Skeletal muscle cell (primary cell): ENCODE results near the gene SSBP1.
"Not testable (repeated sequence)": the region's sequence is repeated elsewhere in the genome, so short reads cannot be mapped to it uniquely, and the experiment has no call there.

Experiments
- DNase-seq: peaks from one replicate; pipeline ENCODE4 v3.0.0-alpha.2; 2010; ENCODE audit warnings: low read depth
- H3K4me3 ChIP-seq: 2 replicates; pipeline ENCODE4 v1.5.1; 2011; ENCODE audit warnings: low read depth, mild to moderate bottlenecking, control low read depth, low read length, moderate library complexity

The SSBP1 gene

GRCh38 chr7:141737836-141738591 lies at the start of gene SSBP1:
SSBP1 (plus strand) TSS chr7:141738358; CDS start chr7:141739167, 809 bp downstream.
- peak within 1 kb of the TSS; percentile 97 for H3K4me3 ChIP-seq
- DNase-seq: peak; percentile 89

GRCh38 chr7:141689072-141689825 lies 48.9 kb upstream of the SSBP1 start:
- DNase-seq, H3K4me3 ChIP-seq: not testable (repeated sequence)

- DNase-seq: no peak
- no peak overlapping the region for H3K4me3 ChIP-seq
Observed at GRCh38 chr7:141691540-141691939, 46.6 kb upstream of the SSBP1 start.

GRCh38 chr7:141691961-141692360 lies 46.2 kb upstream of the SSBP1 start:
- H3K4me3 ChIP-seq: no peak overlapping the region
- DNase-seq: no peak

- no peak overlapping the region for H3K4me3 ChIP-seq
- DNase-seq: no peak
Observed at GRCh38 chr7:141693082-141693481, 45.1 kb upstream of the SSBP1 start.

GRCh38 chr7:141695803-141696289 lies 42.3 kb upstream of the SSBP1 start:
- no peak for DNase-seq

GRCh38 chr7:141696348-141696747 lies 41.8 kb upstream of the SSBP1 start:
- DNase-seq: no peak
- no peak overlapping the region for H3K4me3 ChIP-seq

More at GRCh38 chr7:141695803-141696289, 42.3 kb upstream of the SSBP1 start:
- no peak overlapping the region for H3K4me3 ChIP-seq

GRCh38 chr7:141697211-141697871 lies 40.8 kb upstream of the SSBP1 start:
- H3K4me3 ChIP-seq: no peak overlapping the region
- DNase-seq: peak; percentile 24

GRCh38 chr7:141698247-141699015 lies 39.7 kb upstream of the SSBP1 start:
- H3K4me3 ChIP-seq: no peak overlapping the region
- DNase-seq: no peak

GRCh38 chr7:141699860-141700259 lies 38.3 kb upstream of the SSBP1 start:
- no peak overlapping the region for H3K4me3 ChIP-seq
- no peak for DNase-seq

- no peak overlapping the region for H3K4me3 ChIP-seq
- no peak for DNase-seq
Observed at GRCh38 chr7:141700296-141700847, 37.8 kb upstream of the SSBP1 start.

GRCh38 chr7:141700848-141701371 lies 37.2 kb upstream of the SSBP1 start:
- H3K4me3 ChIP-seq: peak overlapping the region; percentile 64
- no peak for DNase-seq

GRCh38 chr7:141701489-141702046 lies 36.6 kb upstream of the SSBP1 start:
- no peak for DNase-seq
- H3K4me3 ChIP-seq: peak overlapping the region; percentile 64

- DNase-seq: peak; percentile 5
- peak within 1 kb of the TSS; percentile 64 for H3K4me3 ChIP-seq
Observed at GRCh38 chr7:141702047-141702567, 36.1 kb upstream of the SSBP1 start, which contains the start of gene DENND11. DENND11 (minus strand) TSS chr7:141702166; CDS start chr7:141702153, 13 bp downstream.

GRCh38 chr7:141702892-141703291 lies 35.3 kb upstream of the SSBP1 start:
- DNase-seq: no peak
- H3K4me3 ChIP-seq: no peak overlapping the region

GRCh38 chr7:141704112-141704511 lies 34.0 kb upstream of the SSBP1 start:
- no peak overlapping the region for H3K4me3 ChIP-seq
- DNase-seq: no peak

GRCh38 chr7:141704741-141705140 lies 33.4 kb upstream of the SSBP1 start:
- DNase-seq: no peak

More at GRCh38 chr7:141704741-141705140, 33.4 kb upstream of the SSBP1 start:
- no peak overlapping the region for H3K4me3 ChIP-seq
